Measurements from ENCODE around the gene RAB42.

The RAB42 gene

DNA sequence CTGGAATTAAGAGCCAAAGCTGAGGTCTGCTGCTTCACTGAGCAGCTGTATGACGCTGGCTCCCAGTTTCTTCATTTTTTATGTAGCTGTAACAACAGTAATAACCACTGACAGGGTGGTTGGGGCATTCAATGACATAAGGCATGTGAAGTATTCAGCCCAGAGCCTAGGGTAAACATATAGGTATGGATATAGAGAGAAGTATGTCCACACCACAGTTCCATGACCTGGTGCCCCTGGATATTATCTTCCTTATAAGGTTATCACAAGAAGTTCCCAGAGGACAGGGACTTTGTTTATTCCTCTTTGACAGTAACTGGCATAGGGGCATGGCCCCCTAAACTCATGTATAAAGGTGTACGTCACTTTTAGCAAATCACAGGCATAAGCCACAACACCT, 14.7 kb downstream of the RAB42 start:
- no peak overlapping the region for H3K27ac ChIP-seq
- peaks cover 96% of the 10 kb centered on the region for H3K36me3 ChIP-seq
- no peaks in the 10 kb centered on the region for H3K4me1 ChIP-seq (ENCODE audit: control insufficient read depth in 1 of 2, insufficient read depth in 1 of 2, low read depth in 1 of 2, low read length in 1 of 2)
- H3K27me3 ChIP-seq, result no peaks in the 10 kb centered on the region
- TF ChIP-seq, protein P1, sequence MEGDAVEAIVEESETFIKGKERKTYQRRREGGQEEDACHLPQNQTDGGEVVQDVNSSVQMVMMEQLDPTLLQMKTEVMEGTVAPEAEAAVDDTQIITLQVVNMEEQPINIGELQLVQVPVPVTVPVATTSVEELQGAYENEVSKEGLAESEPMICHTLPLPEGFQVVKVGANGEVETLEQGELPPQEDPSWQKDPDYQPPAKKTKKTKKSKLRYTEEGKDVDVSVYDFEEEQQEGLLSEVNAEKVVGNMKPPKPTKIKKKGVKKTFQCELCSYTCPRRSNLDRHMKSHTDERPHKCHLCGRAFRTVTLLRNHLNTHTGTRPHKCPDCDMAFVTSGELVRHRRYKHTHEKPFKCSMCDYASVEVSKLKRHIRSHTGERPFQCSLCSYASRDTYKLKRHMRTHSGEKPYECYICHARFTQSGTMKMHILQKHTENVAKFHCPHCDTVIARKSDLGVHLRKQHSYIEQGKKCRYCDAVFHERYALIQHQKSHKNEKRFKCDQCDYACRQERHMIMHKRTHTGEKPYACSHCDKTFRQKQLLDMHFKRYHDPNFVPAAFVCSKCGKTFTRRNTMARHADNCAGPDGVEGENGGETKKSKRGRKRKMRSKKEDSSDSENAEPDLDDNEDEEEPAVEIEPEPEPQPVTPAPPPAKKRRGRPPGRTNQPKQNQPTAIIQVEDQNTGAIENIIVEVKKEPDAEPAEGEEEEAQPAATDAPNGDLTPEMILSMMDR (IDR thresholded peaks at IDR 0.05), result no peak
- no peaks in the 10 kb centered on the region for H3K9me3 ChIP-seq
- H3K4me3 ChIP-seq (ENCODE audit: low read depth in 1 of 2, low read length in 1 of 2), result no peak overlapping the region

DNA sequence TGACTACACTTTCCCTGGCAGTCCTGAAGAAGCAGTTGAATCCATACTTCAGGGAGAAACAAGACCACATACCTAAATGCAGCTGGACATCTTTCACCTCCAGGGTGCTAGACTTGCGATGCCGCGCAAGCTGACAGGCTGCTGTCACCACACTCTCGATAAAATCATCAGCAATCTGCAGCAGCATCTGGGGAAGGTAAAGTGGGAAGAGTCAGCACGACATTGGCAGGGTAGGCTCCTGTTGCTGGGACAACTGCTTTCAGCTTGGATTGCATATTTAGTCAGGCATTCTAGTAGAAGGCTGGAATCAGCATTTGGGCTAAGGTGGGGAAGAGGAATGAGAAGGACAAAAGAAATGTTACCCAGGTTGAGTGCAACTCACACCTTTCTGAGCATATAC, 21.1 kb downstream of the RAB42 start:
- Histone ChIP-seq H3K27me3 (no peaks in the 10 kb centered on the region), H3K4me1 (ENCODE audit: control insufficient read depth in 1 of 2, insufficient read depth in 1 of 2, low read depth in 1 of 2, low read length in 1 of 2) (no peaks in the 10 kb centered on the region), H3K9me3 (no peaks in the 10 kb centered on the region), H3K36me3 (peaks cover 98% of the 10 kb centered on the region), H3K4me3 (ENCODE audit: low read depth in 1 of 2, low read length in 1 of 2) (no peak overlapping the region), H3K27ac (no peak overlapping the region)
- TF ChIP-seq, protein P1 (IDR thresholded peaks at IDR 0.05), result no peak

- Histone ChIP-seq H3K9me3 (no peaks in the 10 kb centered on the region), H3K4me3 (ENCODE audit: low read depth in 1 of 2, low read length in 1 of 2) (no peak overlapping the region), H3K27ac (no peak overlapping the region), H3K36me3 (no peaks in the 10 kb centered on the region), H3K4me1 (ENCODE audit: control insufficient read depth in 1 of 2, insufficient read depth in 1 of 2, low read depth in 1 of 2, low read length in 1 of 2) (no peaks in the 10 kb centered on the region), H3K27me3 (no peaks in the 10 kb centered on the region)
- TF ChIP-seq, protein P1 (IDR thresholded peaks at IDR 0.05), result no peak
Measured at GRCh38 chr1:28631713-28632112, 39.6 kb downstream of the RAB42 start.

- Histone ChIP-seq H3K4me1 (ENCODE audit: control insufficient read depth in 1 of 2, insufficient read depth in 1 of 2, low read depth in 1 of 2, low read length in 1 of 2) (no peaks in the 10 kb centered on the region), H3K27ac (no peak overlapping the region), H3K4me3 (ENCODE audit: low read depth in 1 of 2, low read length in 1 of 2) (no peak overlapping the region), H3K9me3 (no peaks in the 10 kb centered on the region), H3K36me3 (no peaks in the 10 kb centered on the region), H3K27me3 (no peaks in the 10 kb centered on the region)
- TF ChIP-seq, protein P1 (IDR thresholded peaks at IDR 0.05), result no peak
Measured at GRCh38 chr1:28632560-28632959, 40.5 kb downstream of the RAB42 start.

DNA sequence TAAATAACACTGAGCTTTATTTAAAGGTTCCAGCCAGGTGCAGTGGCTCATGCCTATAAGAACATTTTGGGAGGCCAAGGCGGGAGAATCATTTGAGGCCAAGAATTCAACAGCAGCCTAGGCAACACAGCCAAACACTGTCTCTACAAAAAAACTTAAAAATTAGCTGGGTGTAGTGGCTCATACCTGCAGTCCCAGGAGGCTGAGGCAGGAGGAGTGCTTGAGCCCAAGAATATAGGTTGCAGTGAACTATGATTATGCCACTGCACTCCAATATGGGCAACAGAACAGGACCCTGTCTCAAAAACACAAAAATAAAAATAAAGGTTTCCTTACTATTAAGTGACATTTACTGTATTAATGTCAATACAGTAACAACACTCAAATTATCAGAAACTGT, 48.7 kb downstream of the RAB42 start:
- H3K36me3 ChIP-seq, result no peaks in the 10 kb centered on the region
- H3K27ac ChIP-seq, result no peak overlapping the region
- H3K27me3 ChIP-seq, result no peaks in the 10 kb centered on the region
- TF ChIP-seq, protein P1 (IDR thresholded peaks at IDR 0.05), result no peak
- peaks cover 30 to 37% of the 10 kb centered on the region in 2 experiments for H3K4me1 ChIP-seq (ENCODE audit: control insufficient read depth in 1 of 2, insufficient read depth in 1 of 2, low read depth in 1 of 2, low read length in 1 of 2)
- no peaks in the 10 kb centered on the region for H3K9me3 ChIP-seq
- H3K4me3 ChIP-seq (ENCODE audit: low read depth in 1 of 2, low read length in 1 of 2), result no peak overlapping the region

All from neutrophil (primary cell).